HS-27A (cell line): ENCODE results near the gene PSMA3.

Experiments
- DNase-seq: peaks from one replicate; pipeline ENCODE4 v3.0.0-alpha.2; 2012; ENCODE audit warnings: low read depth, missing footprints

The PSMA3 gene

GRCh38 chr14:58272588-58273372 is 28.1 kb downstream of the PSMA3 start:
- no peak for DNase-seq

GRCh38 chr14:58274881-58275280 is 30.2 kb downstream of the PSMA3 start:
- no peak for DNase-seq

- DNase-seq: no peak
These were observed 31.0 kb downstream of the PSMA3 start for GRCh38 chr14:58275527-58276190.

- no peak for DNase-seq
These were observed 31.6 kb downstream of the PSMA3 start for GRCh38 chr14:58276208-58276607.

- no peak for DNase-seq
These were observed 33.5 kb downstream of the PSMA3 start for GRCh38 chr14:58278177-58278576.

- DNase-seq: peak; percentile 69
These were observed 36.5 kb downstream of the PSMA3 start for GRCh38 chr14:58280954-58281787.

GRCh38 chr14:58281969-58282368 is 37.3 kb downstream of the PSMA3 start:
- DNase-seq: no peak

GRCh38 chr14:58282925-58283593 is 38.4 kb downstream of the PSMA3 start:
- DNase-seq: no peak

- DNase-seq: no peak
These were observed 39.1 kb downstream of the PSMA3 start for GRCh38 chr14:58283730-58284129.

- DNase-seq: no peak
These were observed 40.5 kb downstream of the PSMA3 start for GRCh38 chr14:58285132-58285531.

GRCh38 chr14:58287607-58288042 is 43.0 kb downstream of the PSMA3 start:
- no peak for DNase-seq

- DNase-seq: no peak
These were observed 43.6 kb downstream of the PSMA3 start for GRCh38 chr14:58288106-58288792.

GRCh38 chr14:58291646-58292045 is 47.0 kb downstream of the PSMA3 start:
- DNase-seq: no peak

GRCh38 chr14:58292187-58292586 is 47.5 kb downstream of the PSMA3 start:
- DNase-seq: no peak

- no peak for DNase-seq
These were observed 49.6 kb downstream of the PSMA3 start for GRCh38 chr14:58294201-58294600.

- DNase-seq: no peak
These were observed 52.1 kb downstream of the PSMA3 start for GRCh38 chr14:58296726-58297125.

GRCh38 chr14:58297412-58297761 is 52.7 kb downstream of the PSMA3 start:
- DNase-seq: peak; percentile 46

- peak; percentile 99 for DNase-seq
These were observed 53.3 kb downstream of the PSMA3 start for GRCh38 chr14:58297762-58298476.

- DNase-seq: no peak
These were observed 54.1 kb downstream of the PSMA3 start, which contains the start of gene ARID4A for GRCh38 chr14:58298477-58299400. Gene ARID4A, plus strand, starts transcription at chr14:58298555. Its CDS starts 1,300 bp downstream, at chr14:58299855.
